GM10266 (cell line): ENCODE data around the gene BCAS4.

ENCODE experiments used
- DNase-seq: peaks from one replicate; pipeline ENCODE4 v3.0.0; 2012; ENCODE audit errors: extremely low spot score
- TF ChIP-seq, protein P1 (sequence below): IDR thresholded peaks from 2 replicates; pipeline ENCODE4 v1.5.1; 2012; ENCODE audit warnings: mild to moderate bottlenecking, low read depth; ENCODE audit not compliant: control insufficient read depth, insufficient read depth; ENCODE audit errors: missing control alignments

The BCAS4 gene

GRCh38 chr20:50794846-50795634 lies at the start of gene BCAS4:
BCAS4 (plus strand) TSS chr20:50795061; CDS start chr20:50795084, 23 bp downstream.
- TF ChIP-seq, protein P1, sequence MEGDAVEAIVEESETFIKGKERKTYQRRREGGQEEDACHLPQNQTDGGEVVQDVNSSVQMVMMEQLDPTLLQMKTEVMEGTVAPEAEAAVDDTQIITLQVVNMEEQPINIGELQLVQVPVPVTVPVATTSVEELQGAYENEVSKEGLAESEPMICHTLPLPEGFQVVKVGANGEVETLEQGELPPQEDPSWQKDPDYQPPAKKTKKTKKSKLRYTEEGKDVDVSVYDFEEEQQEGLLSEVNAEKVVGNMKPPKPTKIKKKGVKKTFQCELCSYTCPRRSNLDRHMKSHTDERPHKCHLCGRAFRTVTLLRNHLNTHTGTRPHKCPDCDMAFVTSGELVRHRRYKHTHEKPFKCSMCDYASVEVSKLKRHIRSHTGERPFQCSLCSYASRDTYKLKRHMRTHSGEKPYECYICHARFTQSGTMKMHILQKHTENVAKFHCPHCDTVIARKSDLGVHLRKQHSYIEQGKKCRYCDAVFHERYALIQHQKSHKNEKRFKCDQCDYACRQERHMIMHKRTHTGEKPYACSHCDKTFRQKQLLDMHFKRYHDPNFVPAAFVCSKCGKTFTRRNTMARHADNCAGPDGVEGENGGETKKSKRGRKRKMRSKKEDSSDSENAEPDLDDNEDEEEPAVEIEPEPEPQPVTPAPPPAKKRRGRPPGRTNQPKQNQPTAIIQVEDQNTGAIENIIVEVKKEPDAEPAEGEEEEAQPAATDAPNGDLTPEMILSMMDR = peak; percentile 97
- DNase-seq = peak; percentile 97

DNA sequence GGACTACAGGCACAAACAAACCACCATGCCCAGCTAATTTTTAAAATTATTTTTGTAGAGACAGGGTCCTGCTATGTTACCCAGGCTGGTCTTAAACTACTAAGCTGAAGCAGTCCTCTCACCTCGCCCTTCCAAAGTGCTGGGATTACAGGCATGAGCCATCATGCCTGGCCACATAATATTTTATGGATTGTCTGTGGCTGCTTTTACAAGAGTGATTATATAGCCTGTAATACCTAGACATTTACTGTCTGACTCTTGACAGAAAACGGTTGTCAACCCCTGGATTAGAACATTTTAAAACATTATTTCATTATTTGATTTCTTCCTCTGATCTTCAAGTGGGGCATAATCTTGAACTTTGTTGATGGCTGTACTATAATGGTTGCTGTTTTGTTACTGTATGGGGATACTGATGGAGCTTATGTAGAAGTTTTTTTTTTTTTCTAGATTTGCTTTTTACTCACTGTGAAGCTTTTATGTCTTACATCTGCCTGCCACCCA lies 49.2 kb upstream of the BCAS4 start:
- TF ChIP-seq, protein P1 = no peak
- no peak for DNase-seq

DNA sequence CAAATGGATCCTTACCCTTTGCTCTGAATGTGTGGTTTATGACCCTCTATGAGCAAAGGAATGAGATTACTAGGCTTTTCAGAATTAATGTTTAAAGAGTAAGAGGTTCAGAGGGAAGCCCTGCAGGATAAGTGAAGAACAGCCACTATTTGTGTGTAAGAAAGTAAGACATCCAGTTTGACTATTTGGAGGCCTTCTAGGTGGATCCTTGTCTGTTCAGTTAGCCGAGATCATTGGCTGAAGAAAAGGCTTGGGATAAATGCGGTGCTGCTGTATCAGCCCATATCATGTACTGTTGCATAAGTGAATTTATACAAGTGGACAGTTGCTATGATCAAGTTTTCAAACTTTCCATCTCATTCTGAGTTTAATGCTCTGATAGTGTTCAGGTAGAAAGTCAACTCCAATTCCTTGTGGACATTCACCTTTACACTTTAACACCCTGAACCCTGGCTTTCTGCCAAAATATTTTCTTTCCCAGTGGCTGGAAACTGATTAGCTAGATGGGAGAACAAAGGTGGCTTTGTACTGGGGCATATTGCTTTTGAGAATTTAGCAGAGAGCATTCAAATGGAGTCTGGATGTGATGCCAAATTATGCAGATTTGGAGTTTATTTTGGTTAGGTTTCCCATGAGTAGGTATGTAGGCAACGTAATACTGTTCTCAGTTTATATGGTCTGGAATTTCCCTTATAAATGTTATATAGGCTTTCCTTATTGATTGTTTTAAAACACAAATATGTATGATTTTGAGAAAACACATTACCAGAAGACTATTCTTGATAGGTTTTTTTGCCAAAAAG lies 48.5 kb upstream of the BCAS4 start:
- no peak for DNase-seq
- TF ChIP-seq, protein P1 = no peak

- no peak for DNase-seq
- TF ChIP-seq, protein P1 = no peak
These were observed 47.6 kb upstream of the BCAS4 start for GRCh38 chr20:50747275-50747674.

- DNase-seq = no peak
- TF ChIP-seq, protein P1 = no peak
These were observed 44.7 kb upstream of the BCAS4 start for GRCh38 chr20:50750145-50750671.

DNA sequence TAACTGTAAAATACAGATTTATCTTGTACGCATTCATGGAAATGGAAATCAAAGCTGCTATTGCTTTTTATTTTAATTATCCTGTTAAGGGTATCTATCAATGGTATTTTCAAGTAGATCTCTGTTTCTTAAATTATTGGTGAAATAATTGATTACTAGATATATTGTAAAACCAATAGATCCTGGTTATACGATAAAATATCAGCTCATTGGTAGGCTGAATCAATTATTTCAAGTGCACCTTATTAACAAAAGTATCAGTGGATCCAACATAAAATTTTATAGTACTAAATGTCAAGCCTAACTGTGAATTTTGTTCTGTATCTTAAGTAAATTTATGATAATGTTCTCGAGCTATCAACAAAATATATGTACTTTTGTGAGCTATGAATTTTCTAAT lies 41.7 kb upstream of the BCAS4 start:
- TF ChIP-seq, protein P1 = no peak
- no peak for DNase-seq
